B cell (primary cell): ENCODE results near the gene FXYD4. TPM values are rescaled to one million over a fixed set of nuclear protein-coding genes. Genes with fewer than 3 reads are reported as not detected.

Experiments used
- ATAC-seq: fragments of 200-7000 bp; cut with Tn5 transposase; one replicate; pipeline ENCODE4 v1.10.0; 2021; ENCODE audit warnings: low read depth, mild to moderate bottlenecking, moderate number of reproducible peaks, moderate library complexity
- CTCF ChIA-PET: fragments of 350-600 bp; sonication (Branson Sonifier 250); formaldehyde crosslinking; loops from one replicate; lab custom pipeline; 2021; ENCODE audit warnings: antibody characterized with exemption, inconsistent platforms; lab: Charles Lee
- POLR2A ChIA-PET: fragments of 350-600 bp; sonication (Branson Sonifier 250); formaldehyde crosslinking; loops from one replicate; lab custom pipeline; 2021; ENCODE audit warnings: antibody characterized with exemption; lab: Charles Lee
- DNase-seq: peaks from one replicate; pipeline ENCODE4 v3.0.0; 2013
- H2AFZ ChIP-seq: 2 replicates; pipeline ENCODE4 v1.6.1; 2012; ENCODE audit warnings: mild to moderate bottlenecking, low read depth, low read length; ENCODE audit not compliant: insufficient read depth, poor library complexity, severe bottlenecking
- H3K27ac ChIP-seq, 2 donors: 1 replicate in 1 of 2; 2 replicates in 1 of 2; pipeline ENCODE4 v1.5.1; 2012 to 2013; ENCODE audit warnings: low read length in 2 of 2, mild to moderate bottlenecking in 2 of 2, moderate library complexity in 1 of 2
- H3K27me3 ChIP-seq, 4 experiments: fragments of 200-600 bp in 1 of 4; sonication (generic) in 1 of 4; replicated peaks in 1 of 4; 1 replicate in 2 of 4; 2 replicates in 2 of 4; pipeline versions ENCODE4 v1.6.1 to v1.7.0; 2013 to 2016; ENCODE audit warnings: low read length in 3 of 4, mild to moderate bottlenecking in 2 of 4, mixed read lengths in 1 of 4, moderate library complexity in 1 of 4; ENCODE audit not compliant: insufficient read depth in 4 of 4, control insufficient read depth in 3 of 4; ENCODE audit errors: control extremely low read depth in 1 of 4
- H3K36me3 ChIP-seq, 2 experiments: replicated peaks in 1 of 2; 1 replicate in 1 of 2; 2 replicates in 1 of 2; pipeline versions ENCODE4 v1.6.1 to v1.7.1; 2013; ENCODE audit warnings: low read length in 1 of 2; ENCODE audit not compliant: insufficient read depth in 2 of 2, control insufficient read depth in 1 of 2; ENCODE audit errors: control extremely low read depth in 1 of 2, extremely low read depth in 1 of 2
- H3K4me1 ChIP-seq, 2 donors: fragments of 200-600 bp in 1 of 2; sonication (generic) in 1 of 2; 1 replicate in 1 of 2; 2 replicates in 1 of 2; pipeline versions ENCODE4 v1.5.1 to v1.6.1; 2013 to 2017; ENCODE audit warnings: low read length in 2 of 2; ENCODE audit not compliant: control insufficient read depth in 2 of 2, insufficient read depth in 2 of 2
- H3K4me2 ChIP-seq: replicated peaks from 2 replicates; pipeline ENCODE3; 2012; ENCODE audit warnings: mild to moderate bottlenecking, low read depth, low read length; ENCODE audit not compliant: poor library complexity, severe bottlenecking
- H3K4me3 ChIP-seq, 5 experiments: fragments of 200-600 bp in 1 of 5; sonication (generic) in 1 of 5; 1 replicate in 3 of 5; 2 replicates in 2 of 5; pipeline versions ENCODE4 v1.5.1 to v1.7.0; 2011 to 2016; ENCODE audit warnings: low read length in 4 of 5, mild to moderate bottlenecking in 4 of 5, low read depth in 2 of 5, control low read depth in 1 of 5, moderate library complexity in 1 of 5; ENCODE audit not compliant: insufficient read depth in 1 of 5; ENCODE audit errors: control extremely low read depth in 1 of 5, extremely low read depth in 1 of 5
- H3K79me2 ChIP-seq: fragments of 200-600 bp; sonication (generic); one replicate; pipeline ENCODE4 v1.6.0; 2016; ENCODE audit warnings: low read length; ENCODE audit not compliant: control insufficient read depth, insufficient read depth
- H3K9ac ChIP-seq: fragments of 200-600 bp; sonication (generic); 2 replicates; pipeline ENCODE4 v1.6.1; 2017; ENCODE audit warnings: mild to moderate bottlenecking, low read length, moderate library complexity
- H3K9me3 ChIP-seq, 3 donors: one replicate each; pipeline versions ENCODE4 v1.6.1 to v1.7.1; 2013; ENCODE audit warnings: low read length in 2 of 3; ENCODE audit not compliant: control insufficient read depth in 2 of 3, insufficient read depth in 1 of 3; ENCODE audit errors: control extremely low read depth in 1 of 3
- H4K20me1 ChIP-seq: 2 replicates; pipeline ENCODE4 v1.6.0; 2012; ENCODE audit warnings: mild to moderate bottlenecking, low read length; ENCODE audit not compliant: insufficient read depth, control insufficient read depth, poor library complexity, severe bottlenecking
- H3K27ac Mint-ChIP-seq: one replicate; pipeline ENCODE4 v1.8.0; 2021; ENCODE audit warnings: mixed read lengths
- H3K27me3 Mint-ChIP-seq: one replicate; pipeline ENCODE4 v1.8.0; 2021; ENCODE audit warnings: mixed read lengths
- H3K4me1 Mint-ChIP-seq: one replicate; pipeline ENCODE4 v1.8.0; 2021; ENCODE audit warnings: mixed read lengths
- H3K4me3 Mint-ChIP-seq: one replicate; pipeline ENCODE4 v1.8.0; 2021; ENCODE audit warnings: mixed read lengths
- H3K9me3 Mint-ChIP-seq: one replicate; pipeline ENCODE4 v1.8.0; 2022; ENCODE audit warnings: mixed read lengths; ENCODE audit not compliant: insufficient read depth
- EZH2 ChIP-seq: IDR thresholded peaks from 2 replicates; pipeline ENCODE4 v1.6.1; 2012; ENCODE audit warnings: borderline replicate concordance, low read depth, mild to moderate bottlenecking, moderate library complexity, low read length; ENCODE audit not compliant: insufficient read depth, poor library complexity, severe bottlenecking
- WGBS: methylation state at CpG from one replicate; pipeline ENCODE4 v1.1.5; 2013; ENCODE audit warnings: missing lambda C conversion rate; ENCODE audit not compliant: insufficient coverage; 5-methylcytosine and 5-hydroxymethylcytosine counted together
- intact Hi-C: fragments of 100-400 bp; cut with micrococcal nuclease; formaldehyde crosslinking; loops from one replicate; pipeline ENCODE4 v1.10.0; 2022
- polyA plus RNA-seq: library from polyadenylated mRNA; depleted of rRNA; stranded (reverse); fragments of >200 nt; gene quantifications from 2 replicates; pipeline ENCODE4 v1.2.3, GENCODE V29; 2012
- total RNA-seq, 2 donors: library from RNA; stranded (reverse); fragments of 120-200 nt in 1 of 2; gene quantifications; 1 replicate in 1 of 2; 2 replicates in 1 of 2; pipeline versions ENCODE4 v1.2.3 to v1.2.4, GENCODE V29; 2013 to 2022
- TF ChIP-seq, protein P1 (sequence below): fragments of 200-600 bp; IDR thresholded peaks from one replicate; pipeline ENCODE4 v1.8.0; 2022; ENCODE audit warnings: antibody characterized with exemption, mild to moderate bottlenecking

The FXYD4 gene
- total and polyA plus RNA-seq, 2 donors (not counting 1 experiment from before 2014, with no cell fraction given) = not detected

DNA sequence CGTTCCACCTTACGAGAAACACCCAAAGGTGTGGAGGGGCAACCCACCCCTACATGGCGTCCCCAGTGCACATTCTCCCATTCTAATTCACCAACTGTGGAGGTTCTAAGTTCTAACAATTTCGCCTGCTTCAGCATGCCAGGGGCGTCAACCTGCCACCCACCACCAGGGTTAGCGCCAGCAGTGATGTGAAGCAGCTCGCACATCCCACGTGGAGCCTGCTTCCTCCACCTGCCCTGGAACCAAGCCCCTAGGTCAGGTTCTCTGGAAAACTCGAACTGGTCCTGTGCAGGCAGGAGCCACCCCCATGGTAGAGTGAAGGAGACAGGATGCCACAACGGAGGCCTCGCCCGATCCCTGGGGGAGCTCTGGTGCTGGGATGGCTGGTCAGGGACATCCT is 33.3 kb upstream of the FXYD4 start:
- H2AFZ ChIP-seq = no peak overlapping the region
- intact Hi-C loops = no loop called here
- DNase-seq (no peak), ATAC-seq (no peak)
- H3K4me1 ChIP-seq = no peaks in the 10 kb centered on the region
- no peaks in the 10 kb centered on the region for H4K20me1 ChIP-seq
- ChIA-PET POLR2A (no interaction called here), CTCF (no interaction called here)
- no peak for TF ChIP-seq EZH2
- TF ChIP-seq, protein P1, sequence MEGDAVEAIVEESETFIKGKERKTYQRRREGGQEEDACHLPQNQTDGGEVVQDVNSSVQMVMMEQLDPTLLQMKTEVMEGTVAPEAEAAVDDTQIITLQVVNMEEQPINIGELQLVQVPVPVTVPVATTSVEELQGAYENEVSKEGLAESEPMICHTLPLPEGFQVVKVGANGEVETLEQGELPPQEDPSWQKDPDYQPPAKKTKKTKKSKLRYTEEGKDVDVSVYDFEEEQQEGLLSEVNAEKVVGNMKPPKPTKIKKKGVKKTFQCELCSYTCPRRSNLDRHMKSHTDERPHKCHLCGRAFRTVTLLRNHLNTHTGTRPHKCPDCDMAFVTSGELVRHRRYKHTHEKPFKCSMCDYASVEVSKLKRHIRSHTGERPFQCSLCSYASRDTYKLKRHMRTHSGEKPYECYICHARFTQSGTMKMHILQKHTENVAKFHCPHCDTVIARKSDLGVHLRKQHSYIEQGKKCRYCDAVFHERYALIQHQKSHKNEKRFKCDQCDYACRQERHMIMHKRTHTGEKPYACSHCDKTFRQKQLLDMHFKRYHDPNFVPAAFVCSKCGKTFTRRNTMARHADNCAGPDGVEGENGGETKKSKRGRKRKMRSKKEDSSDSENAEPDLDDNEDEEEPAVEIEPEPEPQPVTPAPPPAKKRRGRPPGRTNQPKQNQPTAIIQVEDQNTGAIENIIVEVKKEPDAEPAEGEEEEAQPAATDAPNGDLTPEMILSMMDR = no peak
- no peaks in the 10 kb centered on the region for H3K79me2 ChIP-seq
- H3K27ac ChIP-seq = no peak overlapping the region
- peaks cover 0 to 5% (median 0%) of the 10 kb centered on the region in 4 experiments for H3K27me3 ChIP-seq
- no peaks in the 10 kb centered on the region for H3K9me3 Mint-ChIP-seq
- H3K4me1 Mint-ChIP-seq = no peaks in the 10 kb centered on the region
- H3K4me3 ChIP-seq = no peak overlapping the region
- H3K9ac ChIP-seq = no peak overlapping the region
- H3K27ac Mint-ChIP-seq = no peak overlapping the region
- H3K4me3 Mint-ChIP-seq = no peak overlapping the region
- H3K4me2 ChIP-seq = no peak overlapping the region
- H3K27me3 Mint-ChIP-seq = peaks cover 33% of the 10 kb centered on the region
- 87% methylated on average over 12 of the region's 12 CpGs for WGBS
- H3K9me3 ChIP-seq = no peaks in the 10 kb centered on the region
- no peaks in the 10 kb centered on the region for H3K36me3 ChIP-seq

DNA sequence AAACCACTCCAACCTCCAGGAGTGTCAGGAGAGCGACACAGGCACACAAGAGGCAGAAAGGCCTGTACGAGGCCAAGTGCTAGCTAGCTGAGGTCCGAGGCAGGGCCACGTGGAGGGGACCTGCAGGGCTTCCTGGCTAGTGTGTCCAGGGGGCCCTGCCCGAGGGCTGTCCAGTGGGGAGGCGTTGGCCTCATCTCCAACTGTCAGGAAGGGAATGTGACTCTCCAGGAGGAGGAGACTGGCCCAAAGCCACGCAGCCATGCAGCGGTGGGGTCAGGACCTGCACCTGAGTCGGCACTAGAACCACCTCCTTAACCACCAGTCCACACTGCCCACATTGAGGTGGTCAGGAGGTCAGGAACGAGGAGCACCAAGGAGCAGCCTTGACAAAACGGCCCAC is 32.3 kb upstream of the FXYD4 start:
- intact Hi-C loops = no loop called here
- peaks cover 29% of the 10 kb centered on the region for H3K27me3 Mint-ChIP-seq
- H3K4me2 ChIP-seq = no peak overlapping the region
- H3K4me3 Mint-ChIP-seq = no peak overlapping the region
- H3K4me1 ChIP-seq = no peaks in the 10 kb centered on the region
- WGBS = 79% methylated on average over 8 of the region's 11 CpGs
- ATAC-seq = no peak
- no peak for DNase-seq
- no peaks in the 10 kb centered on the region for H3K9me3 Mint-ChIP-seq
- POLR2A ChIA-PET = no interaction called here
- TF ChIP-seq EZH2 = no peak
- TF ChIP-seq, protein P1 = no peak
- H2AFZ ChIP-seq = no peak overlapping the region
- H3K9me3 ChIP-seq = no peaks in the 10 kb centered on the region
- H4K20me1 ChIP-seq = no peaks in the 10 kb centered on the region
- CTCF ChIA-PET = no interaction called here
- H3K27ac Mint-ChIP-seq = no peak overlapping the region
- H3K4me1 Mint-ChIP-seq = no peaks in the 10 kb centered on the region
- no peak overlapping the region for H3K4me3 ChIP-seq
- H3K27ac ChIP-seq = no peak overlapping the region
- no peak overlapping the region for H3K9ac ChIP-seq
- H3K27me3 ChIP-seq = peaks cover 0 to 5% (median 0%) of the 10 kb centered on the region in 4 experiments
- no peaks in the 10 kb centered on the region for H3K79me2 ChIP-seq
- no peaks in the 10 kb centered on the region for H3K36me3 ChIP-seq
